AG09309 (cell line): ENCODE results near the gene PSD2.

Experiments used
- DNase-seq: peaks from one replicate; pipeline ENCODE4 v3.0.0-alpha.2; 2010; ENCODE audit warnings: low read depth
- H3K4me3 ChIP-seq: 2 replicates; pipeline ENCODE4 v1.5.1; 2011; ENCODE audit warnings: mild to moderate bottlenecking, low read depth, low read length, moderate library complexity; ENCODE audit not compliant: control insufficient read depth
- CTCF ChIP-seq: IDR thresholded peaks from 2 replicates; pipeline ENCODE4 v1.5.1; 2011; ENCODE audit warnings: mild to moderate bottlenecking, low read depth, low read length, inconsistent platforms; ENCODE audit not compliant: insufficient read depth, control insufficient read depth; ENCODE audit errors: missing control alignments

PSD2 gene

GRCh38 chr5:139862313-139862712 is 66.7 kb downstream of the PSD2 start:
- no peak for TF ChIP-seq CTCF
- H3K4me3 ChIP-seq: no peak overlapping the region
- peak; percentile 11 for DNase-seq

- DNase-seq: no peak
- no peak for TF ChIP-seq CTCF
- no peak overlapping the region for H3K4me3 ChIP-seq
Measured at GRCh38 chr5:139862803-139863202, 67.2 kb downstream of the PSD2 start.

GRCh38 chr5:139863361-139863760 is 67.8 kb downstream of the PSD2 start:
- H3K4me3 ChIP-seq: no peak overlapping the region
- TF ChIP-seq CTCF: no peak
- DNase-seq: no peak

GRCh38 chr5:139863855-139864558 is 68.4 kb downstream of the PSD2 start:
- no peak overlapping the region for H3K4me3 ChIP-seq
- peak; percentile 85 for TF ChIP-seq CTCF
- DNase-seq: peak; percentile 5

GRCh38 chr5:139864716-139865483 is 69.3 kb downstream of the PSD2 start:
- TF ChIP-seq CTCF: no peak
- H3K4me3 ChIP-seq: no peak overlapping the region
- DNase-seq: no peak

- H3K4me3 ChIP-seq: no peak overlapping the region
- DNase-seq: no peak
- no peak for TF ChIP-seq CTCF
Measured at GRCh38 chr5:139867109-139867508, 71.5 kb downstream of the PSD2 start.

GRCh38 chr5:139867581-139867980 is 72.0 kb downstream of the PSD2 start:
- TF ChIP-seq CTCF: no peak
- no peak overlapping the region for H3K4me3 ChIP-seq
- no peak for DNase-seq
